MM.1S (cell line): ENCODE measurements around the gene CLDN7.

ENCODE experiments used
- EZH2 ChIP-seq: fragments of 300-600 bp; sonication (generic); optimal IDR thresholded peaks from 2 replicates; pipeline ENCODE3; 2017; ENCODE audit warnings: low read depth, mild to moderate bottlenecking, antibody characterized with exemption, low read length, mixed read lengths
- EZH2phosphoT487 ChIP-seq: fragments of 300-600 bp; sonication (generic); IDR thresholded peaks from 2 replicates; pipeline ENCODE4 v1.6.1; 2018; ENCODE audit warnings: antibody characterized with exemption, low read length
- TF ChIP-seq, protein P1 (sequence below): fragments of 300-600 bp; sonication (generic); IDR thresholded peaks from 2 replicates; pipeline ENCODE4 v1.5.1; 2016; ENCODE audit warnings: antibody characterized with exemption, low read length, mixed read lengths

- TF ChIP-seq, protein P1, sequence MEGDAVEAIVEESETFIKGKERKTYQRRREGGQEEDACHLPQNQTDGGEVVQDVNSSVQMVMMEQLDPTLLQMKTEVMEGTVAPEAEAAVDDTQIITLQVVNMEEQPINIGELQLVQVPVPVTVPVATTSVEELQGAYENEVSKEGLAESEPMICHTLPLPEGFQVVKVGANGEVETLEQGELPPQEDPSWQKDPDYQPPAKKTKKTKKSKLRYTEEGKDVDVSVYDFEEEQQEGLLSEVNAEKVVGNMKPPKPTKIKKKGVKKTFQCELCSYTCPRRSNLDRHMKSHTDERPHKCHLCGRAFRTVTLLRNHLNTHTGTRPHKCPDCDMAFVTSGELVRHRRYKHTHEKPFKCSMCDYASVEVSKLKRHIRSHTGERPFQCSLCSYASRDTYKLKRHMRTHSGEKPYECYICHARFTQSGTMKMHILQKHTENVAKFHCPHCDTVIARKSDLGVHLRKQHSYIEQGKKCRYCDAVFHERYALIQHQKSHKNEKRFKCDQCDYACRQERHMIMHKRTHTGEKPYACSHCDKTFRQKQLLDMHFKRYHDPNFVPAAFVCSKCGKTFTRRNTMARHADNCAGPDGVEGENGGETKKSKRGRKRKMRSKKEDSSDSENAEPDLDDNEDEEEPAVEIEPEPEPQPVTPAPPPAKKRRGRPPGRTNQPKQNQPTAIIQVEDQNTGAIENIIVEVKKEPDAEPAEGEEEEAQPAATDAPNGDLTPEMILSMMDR, result no peak
- TF ChIP-seq EZH2, result no peak
- TF ChIP-seq EZH2phosphoT487, result no peak
These were observed 36.5 kb downstream of the CLDN7 start for GRCh38 chr17:7225711-7226331.
